SU-DHL-6 (cell line): ENCODE results near the gene BANF1.

Experiments used
- H2AFZ ChIP-seq: fragments of 200-600 bp; sonication (generic); 2 replicates; pipeline ENCODE4 v1.6.1; 2014; ENCODE audit warnings: low read depth, mild to moderate bottlenecking, moderate library complexity, mixed read lengths, antibody characterized with exemption, low read length; ENCODE audit not compliant: severe bottlenecking
- H3F3A ChIP-seq: fragments of 200-600 bp; shearing (Covaris generic); 2 replicates; pipeline ENCODE4 v1.6.0; 2016; ENCODE audit warnings: antibody characterized with exemption, mild to moderate bottlenecking; ENCODE audit not compliant: insufficient read depth
- H3K27ac ChIP-seq: fragments of 200-600 bp; sonication (generic); 2 replicates; pipeline ENCODE4 v1.5.1; 2016; ENCODE audit warnings: low read depth, mild to moderate bottlenecking, low read length, moderate library complexity, mixed read lengths
- H3K27me3 ChIP-seq: fragments of 200-600 bp; sonication (generic), shearing (Covaris generic); 2 replicates; pipeline ENCODE4 v1.6.0; 2014; ENCODE audit warnings: mild to moderate bottlenecking, low read length
- H3K36me3 ChIP-seq: fragments of 200-600 bp; sonication (generic); 2 replicates; pipeline ENCODE4 v1.6.1; 2014; ENCODE audit warnings: mild to moderate bottlenecking, low read length, mixed read lengths
- H3K4me2 ChIP-seq: fragments of 300-600, 200-600 bp; shearing (Covaris generic), sonication (generic); 2 replicates; pipeline ENCODE4 v1.6.0; 2014; ENCODE audit warnings: low read length, low read depth, mild to moderate bottlenecking; ENCODE audit not compliant: poor library complexity, severe bottlenecking
- H3K4me3 ChIP-seq: fragments of 200-600 bp; sonication (generic); 2 replicates; pipeline ENCODE4 v1.5.1; 2014; ENCODE audit warnings: antibody characterized with exemption, low read length, mild to moderate bottlenecking, mixed read lengths; ENCODE audit not compliant: insufficient read depth, poor library complexity, severe bottlenecking
- H3K79me2 ChIP-seq: fragments of 200-600 bp; sonication (generic); 2 replicates; pipeline ENCODE4 v1.6.1; 2014; ENCODE audit warnings: mild to moderate bottlenecking, low read length, moderate library complexity; ENCODE audit not compliant: insufficient read depth
- H3K9ac ChIP-seq: fragments of 200-600 bp; sonication (generic); 2 replicates; pipeline ENCODE4 v1.7.0; 2014; ENCODE audit warnings: mild to moderate bottlenecking, low read length
- H3K9me2 ChIP-seq: fragments of 200-600 bp; sonication (generic); replicated peaks from 2 replicates; pipeline ENCODE4 v1.6.1; 2014; ENCODE audit warnings: low read length; ENCODE audit not compliant: insufficient read depth
- H3K9me3 ChIP-seq: fragments of 200-600 bp; sonication (generic); 2 replicates; pipeline ENCODE4 v1.6.1; 2014; ENCODE audit warnings: low read length, mixed read lengths; ENCODE audit not compliant: insufficient read depth
- H4K20me1 ChIP-seq: fragments of 200-600 bp; sonication (generic); 2 replicates; pipeline ENCODE4 v1.6.1; 2014; ENCODE audit warnings: low read depth, mild to moderate bottlenecking, antibody characterized with exemption, low read length, moderate library complexity, mixed read lengths
- CTCF ChIP-seq: fragments of 200-600 bp; sonication (generic); IDR thresholded peaks from one replicate; pipeline ENCODE4 v1.5.1; 2017; ENCODE audit warnings: antibody characterized with exemption, mild to moderate bottlenecking, low read length, moderate library complexity; ENCODE audit not compliant: insufficient read depth, poor library complexity, severe bottlenecking
- EZH2phosphoT487 ChIP-seq: fragments of 200-600 bp; sonication (generic), shearing (Covaris generic); conservative IDR thresholded peaks from 2 replicates; pipeline ENCODE4 v1.6.1; 2018; ENCODE audit warnings: mild to moderate bottlenecking, antibody characterized with exemption, low read length, moderate library complexity, mixed read lengths

Gene BANF1

GRCh38 chr11:66044757-66045156 is 42.5 kb downstream of the BANF1 start:
- Histone ChIP-seq H3K4me3 (no peak overlapping the region), H4K20me1 (no peaks in the 10 kb centered on the region), H3K4me2 (peak overlapping the region; percentile 51), H2AFZ (peak overlapping the region; percentile 40), H3K36me3 (no peaks in the 10 kb centered on the region), H3K79me2 (no peaks in the 10 kb centered on the region), H3F3A (no peaks in the 10 kb centered on the region), H3K9me3 (no peaks in the 10 kb centered on the region), H3K9me2 (no peaks in the 10 kb centered on the region), H3K27ac (no peak overlapping the region), H3K9ac (peak overlapping the region; percentile 15; the same call in 1 of the 2 replicates), H3K27me3 (no peaks in the 10 kb centered on the region)
- no peak for TF ChIP-seq CTCF
- TF ChIP-seq EZH2phosphoT487, result no peak

- H3K27ac ChIP-seq, result no peak overlapping the region
- peak overlapping the region; percentile 51 for H3K4me2 ChIP-seq
- no peak overlapping the region for H3K4me3 ChIP-seq
- H4K20me1 ChIP-seq, result no peaks in the 10 kb centered on the region
- H3K9ac ChIP-seq, result peak overlapping the region; percentile 15; the same call in 1 of the 2 replicates
- H3K9me2 ChIP-seq, result no peaks in the 10 kb centered on the region
- H3K36me3 ChIP-seq, result no peaks in the 10 kb centered on the region
- H3K79me2 ChIP-seq, result no peaks in the 10 kb centered on the region
- H2AFZ ChIP-seq, result peak overlapping the region; percentile 40
- H3K9me3 ChIP-seq, result no peaks in the 10 kb centered on the region
- no peaks in the 10 kb centered on the region for H3K27me3 ChIP-seq
- H3F3A ChIP-seq, result no peaks in the 10 kb centered on the region
- peak; percentile 86 for TF ChIP-seq CTCF
- no peak for TF ChIP-seq EZH2phosphoT487
Observed at GRCh38 chr11:66045177-66045639, 42.9 kb downstream of the BANF1 start.

- no peak overlapping the region for H3K4me3 ChIP-seq
- no peak overlapping the region for H3K9ac ChIP-seq
- no peaks in the 10 kb centered on the region for H3F3A ChIP-seq
- no peaks in the 10 kb centered on the region for H3K27me3 ChIP-seq
- H3K27ac ChIP-seq, result no peak overlapping the region
- no peak overlapping the region for H2AFZ ChIP-seq
- no peak for TF ChIP-seq EZH2phosphoT487
- TF ChIP-seq CTCF, result no peak
- H3K79me2 ChIP-seq, result no peaks in the 10 kb centered on the region
- H3K9me3 ChIP-seq, result no peaks in the 10 kb centered on the region
- H3K36me3 ChIP-seq, result no peaks in the 10 kb centered on the region
- no peak overlapping the region for H3K4me2 ChIP-seq
- no peaks in the 10 kb centered on the region for H4K20me1 ChIP-seq
- no peaks in the 10 kb centered on the region for H3K9me2 ChIP-seq
Observed at GRCh38 chr11:66046901-66047300, 44.6 kb downstream of the BANF1 start.
